HG02642 (cell line): ENCODE results near the gene ACTL7B.

Source experiments
- ATAC-seq: cut with Tn5 transposase; IDR thresholded peaks from one replicate; pipeline ENCODE4 v1.9.1; 2021; ENCODE audit warnings: mild to moderate bottlenecking; ENCODE audit not compliant: unreplicated experiment, poor library complexity

Gene ACTL7B

DNA sequence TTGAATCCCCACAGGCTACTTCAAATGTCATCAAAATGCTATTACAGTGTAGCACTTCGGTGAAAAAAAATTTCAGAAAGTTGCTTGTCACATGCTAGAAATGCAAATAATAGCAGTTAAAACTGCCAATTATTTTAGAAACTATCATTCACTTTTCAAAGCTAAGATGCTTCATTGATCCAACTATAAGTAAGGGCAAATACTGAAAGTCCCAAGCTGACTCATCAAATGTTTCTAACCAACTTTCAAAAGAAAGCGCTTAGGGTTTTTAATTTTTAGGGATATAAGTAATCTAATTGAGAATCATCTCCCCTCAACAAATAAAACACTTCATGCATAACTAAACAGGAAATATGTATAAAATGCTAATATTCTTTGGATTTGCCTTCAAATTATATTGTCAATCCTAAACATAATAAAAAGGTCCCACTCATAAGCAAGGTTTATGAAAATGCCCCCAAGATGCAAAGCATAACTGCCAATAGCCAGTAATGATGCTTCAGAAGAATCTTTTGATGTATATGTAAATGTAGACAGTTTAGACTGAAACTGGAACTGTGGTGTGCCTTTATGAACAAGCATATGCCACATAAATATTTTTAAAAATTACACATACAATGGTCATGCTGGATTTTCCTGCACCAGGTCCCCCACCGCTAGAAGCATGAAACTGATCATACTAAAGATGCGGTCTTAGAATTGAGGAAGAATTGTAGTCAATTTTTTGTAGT lies 18.4 kb upstream of the ACTL7B start:
- no peak for ATAC-seq

DNA sequence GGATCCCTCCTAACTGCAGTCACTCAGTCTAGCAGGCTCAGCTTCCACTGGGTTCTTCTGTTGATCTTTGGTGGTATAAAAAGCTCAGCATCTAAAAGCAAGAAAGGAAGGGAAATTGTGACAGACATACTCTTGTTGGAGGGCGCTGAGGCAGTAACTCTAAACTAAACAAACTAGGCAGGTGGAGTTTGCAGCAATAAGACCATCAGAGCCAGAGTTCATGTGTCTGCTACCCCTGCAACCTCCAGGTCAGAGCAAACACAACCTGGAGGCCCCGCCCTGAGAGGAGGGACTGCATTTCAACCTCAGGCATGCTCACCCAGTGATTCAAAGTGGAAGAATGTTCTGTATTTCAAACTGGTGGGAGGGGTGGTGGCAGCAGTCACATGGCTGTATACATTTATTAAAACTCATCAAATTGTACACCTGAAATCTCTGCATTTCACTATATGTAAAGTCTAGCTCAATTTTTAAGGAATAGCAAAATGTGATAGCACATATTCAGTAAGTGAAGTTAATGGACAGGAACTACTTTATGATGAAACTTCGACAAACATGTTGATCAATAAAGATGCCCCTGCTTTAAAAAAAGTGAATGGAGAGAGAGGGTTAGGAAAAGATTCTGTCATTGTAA lies 13.4 kb upstream of the ACTL7B start:
- ATAC-seq = no peak

DNA sequence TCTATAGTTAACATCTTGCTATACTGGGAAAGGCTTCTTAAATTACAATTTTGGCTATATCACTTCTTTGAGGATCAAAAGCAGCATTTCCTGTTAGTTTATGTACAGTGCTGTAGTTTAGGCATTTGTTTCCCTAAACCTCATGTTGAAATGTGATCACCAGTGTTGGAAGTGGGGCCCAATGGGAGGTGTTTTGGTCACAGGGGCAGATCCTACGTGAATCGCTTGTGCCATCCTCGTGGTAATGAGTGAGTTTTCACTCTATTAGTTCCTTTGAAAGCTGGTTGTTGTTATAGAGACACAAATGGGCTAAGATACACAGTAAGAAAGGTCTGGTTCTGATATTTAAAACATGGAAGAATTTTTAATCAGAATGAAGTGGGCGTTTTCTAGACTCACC lies 12.0 kb upstream of the ACTL7B start:
- no peak for ATAC-seq

DNA sequence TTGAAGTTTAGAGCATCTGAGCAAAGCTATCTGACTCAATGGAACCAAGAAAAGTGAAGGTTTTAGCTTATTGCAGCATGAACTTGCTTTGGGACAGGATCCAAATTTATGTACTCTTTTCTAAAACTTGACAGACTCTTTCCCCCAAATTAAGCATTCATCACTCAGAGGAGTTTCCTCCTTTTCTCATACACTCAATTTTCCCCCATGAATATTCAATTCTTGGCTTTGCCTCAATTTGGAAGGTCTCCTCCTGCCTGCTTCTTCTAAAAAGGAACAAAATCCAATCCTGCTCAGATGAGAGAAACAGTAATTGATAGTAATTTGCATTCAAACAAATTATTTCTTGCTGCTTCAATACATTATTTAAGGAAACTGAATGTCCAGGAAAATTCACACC lies 11.3 kb upstream of the ACTL7B start:
- ATAC-seq = no peak

DNA sequence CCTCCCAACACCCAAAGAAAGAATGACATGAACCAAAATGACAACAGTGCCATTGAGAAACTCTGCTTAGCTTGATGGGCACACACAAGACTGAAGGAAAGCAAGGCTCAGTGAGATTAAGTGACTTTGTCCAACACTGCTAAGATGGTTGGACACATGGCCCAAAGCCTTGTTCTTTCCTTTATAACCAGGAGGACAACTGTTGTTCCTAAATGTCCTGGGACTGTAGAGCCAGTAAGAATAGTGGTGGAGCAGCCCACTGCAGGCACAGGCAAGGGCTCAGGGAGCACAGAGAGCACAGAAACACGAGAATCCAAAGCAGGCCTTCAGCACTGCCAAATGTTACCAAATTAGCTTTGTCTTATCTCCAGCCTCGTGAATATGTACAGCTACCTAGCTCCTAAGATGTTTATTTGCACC lies 10.2 kb upstream of the ACTL7B start:
- no peak for ATAC-seq

DNA sequence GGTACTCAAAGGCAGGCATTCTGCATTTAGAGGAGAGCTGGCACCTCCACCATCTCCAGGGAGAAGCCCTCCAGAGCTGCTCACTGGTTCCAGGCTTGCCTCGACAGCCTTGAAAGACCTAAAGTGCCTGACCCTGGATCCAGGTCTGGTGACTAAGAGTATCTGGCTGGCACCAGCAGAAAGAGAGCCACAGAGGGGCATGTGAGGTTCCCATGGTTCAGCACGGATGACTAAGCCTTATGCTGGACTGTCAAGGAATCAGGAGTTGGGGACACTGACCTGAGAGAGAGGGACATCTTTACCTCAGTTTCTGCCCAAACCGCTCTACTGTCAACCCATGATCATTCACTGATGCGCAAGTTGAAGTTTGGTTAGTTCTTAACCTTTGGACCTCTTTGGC lies 9.3 kb upstream of the ACTL7B start:
- no peak for ATAC-seq

DNA sequence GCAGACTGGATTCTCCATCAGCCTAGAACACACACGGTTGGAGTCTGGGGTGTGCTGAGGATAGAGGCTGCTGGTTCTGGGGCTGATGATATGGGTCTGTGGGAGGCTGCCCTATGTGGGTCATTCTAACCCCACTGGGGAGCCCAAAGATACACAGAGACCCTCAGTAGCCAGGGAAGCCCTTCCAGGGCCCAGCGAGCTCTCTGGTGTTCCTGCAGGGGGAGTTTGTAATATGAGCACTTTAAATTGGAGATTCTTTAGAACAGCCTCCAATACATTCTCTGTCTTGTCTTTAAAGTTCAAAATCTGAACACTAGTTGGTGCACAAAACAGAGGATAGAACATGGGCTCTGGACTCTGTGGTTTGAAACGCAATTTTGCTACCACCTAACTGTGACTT lies 8.7 kb upstream of the ACTL7B start:
- ATAC-seq = no peak

DNA sequence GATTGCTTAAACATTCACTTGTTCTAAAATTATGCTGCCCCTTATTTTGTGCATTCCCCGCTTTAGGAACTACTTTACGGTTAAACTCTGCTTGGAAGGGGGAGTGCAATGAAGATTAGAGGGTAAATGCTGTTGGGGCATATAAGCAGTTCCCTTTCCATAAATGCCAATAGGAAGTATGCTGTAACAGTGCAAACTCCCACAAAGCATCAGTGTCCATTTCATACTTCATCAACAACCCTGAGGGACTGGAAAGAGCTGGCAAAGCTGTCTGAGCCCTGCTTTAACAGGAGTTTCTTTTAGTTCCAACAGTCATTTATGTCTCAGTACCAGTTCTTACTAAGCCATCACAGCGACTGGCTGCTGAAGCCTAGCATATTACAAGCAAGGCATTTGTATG lies 8.1 kb upstream of the ACTL7B start:
- no peak for ATAC-seq

DNA sequence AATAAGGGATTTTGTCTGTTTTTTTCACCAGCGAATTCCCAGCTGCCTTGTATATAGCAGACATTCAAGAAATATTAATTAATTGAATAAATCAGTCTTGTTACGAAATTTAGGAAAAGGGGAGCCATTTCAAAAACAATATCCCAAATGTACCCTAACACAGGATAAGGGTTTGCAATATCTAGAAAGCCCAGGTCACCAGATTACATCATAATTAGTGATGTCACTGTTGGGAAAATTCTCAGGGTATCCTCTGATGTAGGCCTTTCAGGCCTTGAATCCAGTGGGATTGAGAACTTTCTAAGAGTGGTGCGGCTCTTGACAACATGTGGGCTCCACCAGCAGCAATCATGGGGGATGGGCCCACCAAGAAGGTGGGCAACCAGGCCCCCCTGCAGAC lies 6.2 kb upstream of the ACTL7B start, which contains the start of gene ACTL7A:
TSS of gene ACTL7A (plus strand) at position 270 of the 400 bp plus-strand sequence. CDS start at position 327, 57 bp downstream.
- no peak for ATAC-seq

DNA sequence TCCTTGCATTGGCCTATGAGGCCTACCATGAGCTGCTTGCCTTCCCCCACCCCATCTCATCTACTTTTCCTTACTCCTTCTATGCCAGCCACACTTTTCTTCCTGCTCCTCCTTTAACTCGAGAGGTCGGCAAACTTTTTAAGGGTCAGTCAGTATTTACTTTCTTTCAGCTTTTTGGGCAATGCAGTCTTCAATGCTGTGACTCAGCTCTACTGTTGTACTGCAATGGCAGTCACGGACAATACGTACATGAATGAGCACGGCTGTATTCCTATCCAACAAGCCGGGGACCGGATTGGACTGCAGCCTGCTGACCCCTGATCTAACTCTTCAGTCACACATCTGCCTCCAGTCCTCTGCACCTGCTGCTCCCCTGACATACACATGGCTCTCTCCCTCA lies 5.7 kb upstream of the ACTL7B start:
- ATAC-seq = no peak

DNA sequence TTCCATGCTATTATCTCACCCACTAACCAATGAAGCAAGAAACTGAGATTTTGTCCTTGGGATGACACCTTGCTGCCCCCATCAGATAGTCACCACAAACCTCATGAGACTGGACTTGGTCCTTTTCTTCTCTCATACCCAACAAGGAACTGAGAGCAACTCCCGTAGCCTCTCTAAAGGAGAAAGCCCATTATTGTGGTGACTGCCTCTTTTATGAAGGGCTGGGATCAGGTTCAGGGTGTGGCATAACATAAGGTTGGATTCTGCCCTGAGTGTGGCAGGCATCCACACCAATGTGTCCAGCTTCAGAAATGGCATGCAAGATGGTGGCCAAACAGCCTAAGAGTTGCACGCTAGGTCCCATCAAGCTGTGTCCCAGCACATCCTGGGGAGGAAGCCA lies 5.0 kb upstream of the ACTL7B start:
- ATAC-seq = no peak

DNA sequence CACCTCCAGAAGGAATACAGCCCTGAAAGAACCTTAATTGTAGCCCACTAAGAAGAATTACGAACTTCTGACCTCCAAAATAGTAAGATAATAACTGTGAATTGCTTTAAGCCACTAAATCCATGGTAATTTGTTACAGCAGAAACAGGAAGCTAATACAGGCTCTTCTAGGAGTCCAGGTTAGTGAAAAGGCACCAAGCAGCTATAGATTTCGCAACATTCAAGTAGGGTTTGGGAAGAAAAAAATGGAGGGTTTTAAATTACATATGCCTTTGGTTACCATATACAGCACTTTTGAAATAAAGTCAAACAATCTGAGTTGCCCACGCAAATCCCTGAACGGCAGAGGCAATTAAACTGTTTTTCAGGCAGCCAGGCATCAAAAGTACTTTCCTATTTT lies 4.6 kb upstream of the ACTL7B start:
- no peak for ATAC-seq

DNA sequence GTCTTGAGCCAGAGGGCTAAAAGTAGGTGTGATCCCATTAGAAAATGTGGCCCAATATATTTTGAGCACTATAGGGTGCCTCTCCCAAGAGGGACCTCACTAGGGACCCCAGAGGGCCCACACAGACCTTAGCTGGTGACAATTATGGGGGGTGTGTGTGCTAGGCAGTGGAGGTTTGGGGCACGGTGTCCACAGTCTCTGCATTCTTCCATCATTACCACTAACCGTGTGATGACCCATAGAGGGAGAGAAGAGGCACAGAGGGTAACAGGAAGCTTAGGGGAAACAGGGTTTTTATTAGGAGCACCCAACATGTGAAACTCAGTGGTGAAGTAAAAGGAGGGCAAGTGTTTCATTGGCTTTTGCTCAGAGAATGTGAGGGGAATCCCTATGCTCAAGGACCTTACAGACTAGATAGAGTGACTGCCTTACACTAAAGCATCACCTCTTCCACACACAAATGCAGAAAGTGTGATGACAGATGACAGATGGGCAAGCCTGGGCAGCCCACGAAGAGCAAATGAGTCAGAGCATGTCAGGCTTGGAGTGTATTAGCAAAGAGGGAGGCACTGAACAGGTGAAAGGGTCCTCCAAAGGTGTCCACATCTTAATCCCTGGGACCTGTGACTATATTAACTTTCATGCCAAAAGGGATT lies 3.8 kb upstream of the ACTL7B start:
- ATAC-seq = no peak

DNA sequence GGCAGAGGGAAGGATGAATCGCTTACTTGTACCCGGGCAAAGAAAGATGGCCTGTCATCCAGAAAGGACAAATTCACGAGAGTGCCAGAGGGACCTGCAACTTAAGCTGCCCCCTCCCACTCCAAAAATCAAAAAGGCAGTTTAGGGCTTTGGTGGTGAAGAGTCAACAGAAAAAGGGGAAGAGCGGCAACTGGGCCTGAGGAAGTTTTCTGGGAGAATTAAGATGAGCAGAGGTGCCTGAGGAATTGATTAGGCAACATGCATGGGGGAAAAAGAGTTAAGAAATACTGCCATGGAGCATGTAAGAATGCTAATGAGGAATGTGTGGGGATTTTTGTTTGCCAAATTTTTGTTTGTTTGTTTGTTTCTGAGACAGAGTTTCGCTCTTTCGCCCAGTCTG lies 1.8 kb upstream of the ACTL7B start:
- no peak for ATAC-seq

DNA sequence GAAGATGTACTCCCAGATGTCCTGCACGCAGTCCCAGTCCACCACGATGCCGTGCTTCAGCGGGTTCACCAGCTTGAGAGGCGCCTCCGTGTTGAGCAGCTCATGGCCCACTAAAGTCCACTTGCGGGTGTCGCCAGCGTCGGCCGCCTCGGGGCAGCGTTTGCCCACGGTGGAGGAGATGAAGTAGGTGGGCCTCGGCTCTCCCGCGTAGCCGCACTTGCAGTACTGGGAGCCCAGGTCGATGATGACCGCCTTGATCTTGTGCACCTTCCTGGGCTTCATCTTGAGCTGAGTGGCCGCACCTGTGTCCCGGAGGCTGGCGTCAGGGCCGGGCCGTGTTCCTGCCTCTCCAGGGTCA lies 278 bp downstream of the ACTL7B start:
- no peak for ATAC-seq

DNA sequence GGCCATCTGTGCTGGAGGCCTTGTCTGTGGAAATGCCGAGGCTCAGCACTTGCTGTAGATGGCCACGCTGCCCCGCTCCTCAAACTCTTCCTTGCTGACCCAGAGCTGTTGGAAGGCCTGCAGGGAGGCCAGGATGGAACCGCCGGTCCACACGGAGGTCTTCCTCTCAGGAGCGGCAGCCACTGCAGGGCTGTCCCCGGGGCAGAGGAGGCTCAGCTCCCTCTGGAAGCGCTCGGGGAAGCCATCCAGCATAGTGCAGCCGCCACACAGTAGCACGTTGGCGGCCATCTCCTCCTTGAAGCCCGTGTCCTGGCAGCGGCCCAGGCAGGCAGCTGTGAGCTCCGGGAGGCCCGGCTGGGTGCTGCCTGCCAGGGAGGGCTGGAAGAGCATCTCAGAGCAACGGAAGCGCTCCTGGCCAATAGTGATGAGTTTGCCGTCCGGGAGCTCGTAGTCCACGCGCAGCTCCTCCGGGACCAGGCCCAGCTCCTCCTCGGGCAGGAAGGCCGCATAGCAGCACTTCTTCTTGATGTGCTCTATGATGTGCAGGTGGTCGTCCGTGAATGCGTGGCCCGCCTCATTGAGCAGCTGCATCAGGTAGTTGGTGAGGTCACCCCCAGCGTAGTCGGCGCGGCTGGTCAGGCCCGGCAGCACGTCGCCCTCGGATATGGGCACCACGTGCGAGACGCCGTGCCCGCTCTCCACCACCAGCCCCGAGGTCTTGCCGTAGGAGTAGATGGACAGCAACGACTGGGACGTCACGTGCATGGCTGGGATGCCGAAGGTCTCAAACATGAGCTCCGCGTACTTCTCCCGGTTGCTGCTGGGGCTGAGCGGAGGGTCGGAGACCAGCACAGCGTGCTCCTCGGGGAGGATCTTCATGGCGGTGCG lies 901 bp downstream of the ACTL7B start:
- ATAC-seq = no peak

DNA sequence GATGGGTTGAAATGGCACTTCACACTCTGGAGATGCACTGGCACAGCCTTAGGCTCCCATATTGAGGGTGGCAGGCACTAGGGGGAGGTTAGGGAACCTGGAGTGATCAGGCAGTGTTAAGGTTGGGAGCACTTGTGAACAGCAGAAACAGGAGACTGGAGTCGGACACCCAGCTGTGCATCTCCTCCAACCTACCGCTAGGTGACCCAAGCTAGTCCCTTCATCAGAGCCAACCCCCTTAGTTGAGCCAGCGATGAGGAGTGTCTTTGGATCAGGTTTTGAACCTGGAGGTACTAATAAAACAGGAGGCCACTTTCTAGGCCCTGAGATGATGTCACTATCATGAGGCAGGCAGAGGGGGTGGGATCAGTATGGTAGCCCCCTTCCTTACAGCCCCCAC lies 1.7 kb downstream of the ACTL7B start:
- ATAC-seq = no peak

DNA sequence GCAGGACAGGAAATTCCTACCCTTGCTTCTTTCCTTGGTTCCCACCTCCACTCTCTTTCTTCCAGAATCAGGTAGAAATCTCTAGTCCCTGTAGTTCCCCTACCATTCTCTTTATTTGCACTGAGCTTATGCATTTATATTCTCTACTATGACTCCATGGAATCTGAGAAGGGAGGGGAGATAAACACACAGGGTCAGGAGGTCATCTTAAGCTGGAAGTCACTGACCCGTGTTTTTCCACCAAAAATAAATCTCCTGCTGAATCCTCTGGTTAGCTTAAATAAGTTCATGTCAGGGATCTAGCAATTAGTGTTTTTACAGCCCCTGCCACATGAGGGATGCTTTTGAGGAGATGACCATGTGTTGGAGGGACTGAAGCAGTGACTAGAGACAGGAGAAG lies 3.7 kb downstream of the ACTL7B start:
- ATAC-seq = no peak

DNA sequence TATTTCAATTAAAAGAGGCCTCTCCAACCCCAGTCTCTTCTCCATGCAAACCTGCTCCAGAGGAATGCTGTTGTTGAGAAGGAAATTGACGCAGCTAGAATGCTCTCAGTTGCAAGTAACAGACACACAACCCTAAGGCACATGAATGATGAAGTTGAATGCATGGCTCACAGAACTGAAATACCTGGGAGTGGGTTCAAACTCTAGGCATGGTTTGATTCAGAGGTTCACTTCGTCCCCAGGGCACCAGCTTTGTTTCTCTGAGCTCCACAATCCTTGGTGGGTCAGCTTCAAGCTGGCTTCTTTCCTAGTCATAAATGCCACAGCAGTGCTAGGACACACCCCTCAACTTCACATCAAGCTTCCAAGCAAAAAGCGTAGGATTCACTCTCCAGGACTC lies 4.6 kb downstream of the ACTL7B start:
- no peak for ATAC-seq

DNA sequence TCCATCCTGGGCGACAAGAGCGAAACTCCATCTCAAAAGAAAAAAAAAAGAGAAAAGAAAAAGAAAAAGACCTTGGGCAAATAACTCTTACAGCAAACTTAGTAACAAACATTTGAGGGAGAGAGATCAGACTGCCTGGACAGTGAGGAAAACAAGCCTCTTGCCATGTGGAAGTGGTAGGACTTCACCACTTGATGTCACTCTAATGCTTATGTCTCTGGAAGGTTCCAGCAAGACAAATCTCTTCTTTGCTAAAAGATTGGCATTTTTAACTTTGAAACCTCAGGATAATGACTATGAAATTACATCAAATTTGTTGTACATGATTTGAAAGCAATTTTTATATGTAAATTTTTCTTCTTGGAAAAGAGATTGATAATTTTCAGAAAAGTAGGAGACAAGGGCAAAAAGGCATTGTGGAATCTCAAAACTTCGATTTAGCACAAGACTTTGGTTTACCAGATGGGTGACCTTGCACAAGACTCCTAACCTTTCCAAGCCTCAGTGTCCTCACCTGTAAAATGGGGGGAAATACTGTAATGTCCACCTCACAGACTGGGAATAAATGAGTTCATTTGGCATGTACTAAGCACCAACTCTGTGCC lies 5.4 kb downstream of the ACTL7B start:
- no peak for ATAC-seq
